Chondrocyte (in vitro differentiated cells): ENCODE results near the gene IL2RG. TPM values are rescaled to one million over a fixed set of nuclear protein-coding genes. Genes with fewer than 3 reads are reported as not detected.

Experiments used
- DNase-seq: peaks from one replicate; pipeline ENCODE4 v3.0.0; 2021; ENCODE audit warnings: mixed read lengths, low spot score
- H3K27ac Mint-ChIP-seq: one replicate; pipeline ENCODE4 v1.8.0; 2021; ENCODE audit warnings: mild to moderate bottlenecking, moderate library complexity, mixed read lengths; ENCODE audit not compliant: unreplicated experiment
- H3K27me3 Mint-ChIP-seq: 2 replicates; pipeline ENCODE4 v1.8.0; 2021; ENCODE audit warnings: low read depth, mixed read lengths
- H3K36me3 Mint-ChIP-seq: 2 replicates; pipeline ENCODE4 v1.8.0; 2021; ENCODE audit warnings: low read depth, mixed read lengths
- H3K4me1 Mint-ChIP-seq: 2 replicates; pipeline ENCODE4 v1.8.0; 2021; ENCODE audit warnings: low read depth, mild to moderate bottlenecking, mixed read lengths
- H3K4me3 Mint-ChIP-seq: one replicate; pipeline ENCODE4 v1.8.0; 2021; ENCODE audit warnings: mild to moderate bottlenecking, moderate library complexity, mixed read lengths; ENCODE audit not compliant: unreplicated experiment
- H3K9me3 Mint-ChIP-seq: 2 replicates; pipeline ENCODE4 v1.8.0; 2021; ENCODE audit warnings: low read depth, mixed read lengths
- CTCF ChIP-seq: fragments of 200-600 bp; sonication (generic); IDR thresholded peaks from 2 replicates; pipeline ENCODE4 v1.5.0; 2021; ENCODE audit warnings: antibody characterized with exemption, mild to moderate bottlenecking, moderate library complexity
- total RNA-seq: library from RNA; stranded (reverse); gene quantifications from 3 replicates; pipeline ENCODE4 v1.2.1, GENCODE V29; 2021

The IL2RG gene
- total RNA-seq, 1 donor from 2014 or later, result not detected

GRCh38 chrX:71085900-71086299, 25.5 kb downstream of the IL2RG start:
- no peaks in the 10 kb centered on the region for H3K36me3 Mint-ChIP-seq
- peaks cover 4% of the 10 kb centered on the region for H3K9me3 Mint-ChIP-seq
- H3K4me1 Mint-ChIP-seq, result no peaks in the 10 kb centered on the region
- no peaks in the 10 kb centered on the region for H3K27me3 Mint-ChIP-seq
- TF ChIP-seq CTCF, result no peak
- no peak overlapping the region for H3K27ac Mint-ChIP-seq
- H3K4me3 Mint-ChIP-seq, result no peak overlapping the region
- DNase-seq, result no peak

GRCh38 chrX:71082822-71083221, 28.6 kb downstream of the IL2RG start:
- Mint-ChIP-seq H3K27me3 (no peaks in the 10 kb centered on the region), H3K9me3 (peaks cover 3% of the 10 kb centered on the region), H3K4me3 (no peak overlapping the region), H3K4me1 (no peaks in the 10 kb centered on the region), H3K36me3 (no peaks in the 10 kb centered on the region), H3K27ac (no peak overlapping the region)
- no peak for TF ChIP-seq CTCF
- no peak for DNase-seq

GRCh38 chrX:71082124-71082647, 29.2 kb downstream of the IL2RG start:
- H3K36me3 Mint-ChIP-seq, result no peaks in the 10 kb centered on the region
- H3K9me3 Mint-ChIP-seq, result peaks cover 4% of the 10 kb centered on the region
- TF ChIP-seq CTCF, result no peak
- H3K27me3 Mint-ChIP-seq, result no peaks in the 10 kb centered on the region
- H3K4me3 Mint-ChIP-seq, result no peak overlapping the region
- no peak overlapping the region for H3K27ac Mint-ChIP-seq
- no peaks in the 10 kb centered on the region for H3K4me1 Mint-ChIP-seq
- no peak for DNase-seq

GRCh38 chrX:71081330-71082123, 29.9 kb downstream of the IL2RG start:
- Mint-ChIP-seq H3K4me1 (no peaks in the 10 kb centered on the region), H3K27me3 (no peaks in the 10 kb centered on the region), H3K36me3 (no peaks in the 10 kb centered on the region), H3K9me3 (peaks cover 4% of the 10 kb centered on the region), H3K27ac (no peak overlapping the region), H3K4me3 (no peak overlapping the region)
- TF ChIP-seq CTCF, result no peak
- DNase-seq, result no peak

- Mint-ChIP-seq H3K27me3 (no peaks in the 10 kb centered on the region), H3K4me1 (peaks cover 7% of the 10 kb centered on the region), H3K4me3 (no peak overlapping the region), H3K27ac (no peak overlapping the region), H3K9me3 (no peaks in the 10 kb centered on the region), H3K36me3 (no peaks in the 10 kb centered on the region)
- TF ChIP-seq CTCF, result no peak
- no peak for DNase-seq
Observed at GRCh38 chrX:71070531-71070930, 40.8 kb downstream of the IL2RG start.
